Bronchial epithelial cell (primary cell): ENCODE data around the gene DYSF. TPM values are rescaled to one million over a fixed set of nuclear protein-coding genes. Genes with fewer than 3 reads are reported as not detected.

Experiments used
- DNase-seq: peaks from one replicate; pipeline ENCODE4 v3.0.0-alpha.2; 2010; ENCODE audit warnings: low read depth
- FAIRE-seq: peaks from 2 replicates; lab custom pipeline; 2011; peaks lifted over from hg19 to GRCh38; lab: Jason Lieb, UNC
- H3K27me3 ChIP-seq: 2 replicates; pipeline ENCODE4 v1.5.1; 2011; ENCODE audit warnings: low read length; ENCODE audit not compliant: control insufficient read depth, insufficient read depth
- H3K36me3 ChIP-seq: 2 replicates; pipeline ENCODE4 v1.5.1; 2011; ENCODE audit warnings: low read length; ENCODE audit not compliant: control insufficient read depth, insufficient read depth
- H3K4me3 ChIP-seq: 2 replicates; pipeline ENCODE4 v1.5.1; 2011; ENCODE audit warnings: mild to moderate bottlenecking, low read depth, low read length, control low read depth
- CTCF ChIP-seq: IDR thresholded peaks from 2 replicates; pipeline ENCODE4 v1.5.1; 2011; ENCODE audit warnings: mild to moderate bottlenecking, moderate library complexity, low read length, control low read depth, inconsistent platforms; ENCODE audit not compliant: insufficient read depth, severe bottlenecking
- total RNA-seq: library from RNA; depleted of rRNA; stranded (reverse); fragments of >200 nt; gene quantifications from 2 replicates; pipeline ENCODE4 v1.2.1, GENCODE V29; 2014

The DYSF gene
- total RNA-seq, 1 donor from 2014 or later, result under 0.01 TPM

- Histone ChIP-seq H3K4me3 (no peak overlapping the region), H3K27me3 (no peaks in the 10 kb centered on the region), H3K36me3 (no peaks in the 10 kb centered on the region)
- FAIRE-seq (no peak), DNase-seq (no peak)
- no peak for TF ChIP-seq CTCF
Observed at GRCh38 chr2:71583876-71584275, 130.5 kb downstream of the DYSF start.

GRCh38 chr2:71586471-71586870 lies 133.1 kb downstream of the DYSF start:
- DNase-seq, result no peak
- TF ChIP-seq CTCF, result no peak
- no peaks in the 10 kb centered on the region for H3K27me3 ChIP-seq
- FAIRE-seq, result no peak
- H3K36me3 ChIP-seq, result no peaks in the 10 kb centered on the region
- no peak overlapping the region for H3K4me3 ChIP-seq

- no peak for FAIRE-seq
Observed at GRCh38 chr2:71587509-71588073, 134.2 kb downstream of the DYSF start.

DNA sequence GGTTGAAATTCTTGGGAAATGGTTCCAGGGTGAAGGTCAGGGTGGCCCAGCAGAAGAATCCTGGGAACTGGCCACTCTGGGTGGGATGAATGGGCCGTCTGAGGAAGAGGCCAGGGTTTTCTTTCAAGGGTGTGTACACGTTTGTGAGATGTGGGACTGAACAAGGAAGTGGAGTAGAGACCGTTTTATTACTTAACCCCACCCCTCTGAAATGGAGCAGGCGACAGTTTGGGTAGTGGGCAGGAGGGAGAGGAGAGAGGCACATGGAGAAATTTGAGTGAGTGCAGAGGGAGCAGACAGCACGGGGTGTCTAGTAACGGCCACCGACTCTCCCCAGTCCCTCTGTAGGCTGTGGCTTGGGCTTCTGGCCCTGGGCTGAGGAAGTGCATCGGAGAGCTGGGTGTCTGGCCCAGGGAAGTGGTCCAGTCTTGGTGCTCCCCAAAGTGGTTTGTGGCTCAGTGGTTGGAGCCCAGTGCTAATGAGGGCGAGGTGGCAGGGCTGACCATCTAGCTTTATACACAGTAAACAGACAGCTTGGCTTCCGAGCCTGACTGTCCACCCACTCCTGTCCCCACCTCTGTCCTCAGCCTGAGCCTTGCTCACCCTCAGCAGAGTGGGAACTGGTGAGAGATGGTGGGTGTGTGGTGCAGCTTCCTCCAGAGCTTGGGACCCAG lies 135.3 kb downstream of the DYSF start:
- no peaks in the 10 kb centered on the region for H3K36me3 ChIP-seq
- no peak overlapping the region for H3K4me3 ChIP-seq
- no peaks in the 10 kb centered on the region for H3K27me3 ChIP-seq
- no peak for TF ChIP-seq CTCF
- DNase-seq (no peak), FAIRE-seq (no peak)

More at GRCh38 chr2:71587509-71588073, 134.2 kb downstream of the DYSF start:
- Histone ChIP-seq H3K36me3 (no peaks in the 10 kb centered on the region), H3K27me3 (no peaks in the 10 kb centered on the region), H3K4me3 (no peak overlapping the region)
- no peak for TF ChIP-seq CTCF
- no peak for DNase-seq

- Histone ChIP-seq H3K27me3 (no peaks in the 10 kb centered on the region), H3K4me3 (no peak overlapping the region), H3K36me3 (no peaks in the 10 kb centered on the region)
- TF ChIP-seq CTCF, result no peak
- DNase-seq (no peak), FAIRE-seq (no peak)
Observed at GRCh38 chr2:71589763-71590162, 136.4 kb downstream of the DYSF start.
